Astrocyte of the spinal cord (primary cell): ENCODE results near the gene ZNF626.

Experiments
- DNase-seq: peaks from one replicate; pipeline ENCODE4 v3.0.0; 2011; ENCODE audit warnings: low read depth, low spot score
- H3K4me3 ChIP-seq: 2 replicates; pipeline ENCODE4 v1.5.1; 2011; ENCODE audit warnings: low read depth, mild to moderate bottlenecking, low read length, moderate library complexity
- CTCF ChIP-seq: IDR thresholded peaks from 2 replicates; pipeline ENCODE4 v1.5.1; 2012; ENCODE audit warnings: low read depth, mild to moderate bottlenecking, low read length, inconsistent platforms
- in situ Hi-C: cut with HindIII; loops from 2 replicates; pipeline ENCODE4 v1.10.0; 2017; ENCODE audit warnings: low sequenced_read_pairs

Gene ZNF626

DNA sequence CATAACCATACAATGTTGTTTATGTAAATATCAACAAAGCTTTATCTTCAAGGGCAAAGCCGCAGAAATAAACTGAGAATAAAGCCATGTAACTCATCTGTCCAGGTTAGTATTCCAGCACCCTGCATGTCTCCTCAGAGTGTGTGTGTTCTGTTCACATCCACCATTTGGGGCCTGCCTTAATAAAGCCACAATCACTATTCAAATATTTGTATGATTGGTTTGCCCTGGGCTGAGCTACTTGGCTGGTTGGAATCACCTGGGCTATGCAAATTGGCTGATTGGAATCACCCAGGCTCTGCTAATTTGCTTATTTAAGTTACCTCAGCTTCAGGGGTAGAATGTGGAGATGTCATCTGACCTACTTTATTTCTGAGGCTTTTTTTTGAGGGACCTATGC lies 53.4 kb downstream of the ZNF626 start:
- TF ChIP-seq CTCF, result no peak
- no peak for DNase-seq
- no peak overlapping the region for H3K4me3 ChIP-seq
- in situ Hi-C loops, result no loop called here
